Fibroblast of pulmonary artery (primary cell): ENCODE results near the gene VPS35L.
"Not testable (repeated sequence)": the region's sequence is repeated elsewhere in the genome, so short reads cannot be mapped to it uniquely, and the experiment has no call there.

Source experiments
- DNase-seq: peaks from one replicate; pipeline ENCODE4 v3.0.0-alpha.2; 2010; ENCODE audit warnings: low read depth
- H3K4me3 ChIP-seq: replicated peaks from 2 replicates; pipeline ENCODE4 v1.5.1; 2011; ENCODE audit warnings: low read depth, mild to moderate bottlenecking, control low read depth, low read length, moderate library complexity
- CTCF ChIP-seq: IDR thresholded peaks from 2 replicates; pipeline ENCODE4 v1.5.1; 2011; ENCODE audit warnings: mild to moderate bottlenecking, control low read depth, low read length, inconsistent platforms; ENCODE audit errors: missing control alignments

VPS35L gene

DNA sequence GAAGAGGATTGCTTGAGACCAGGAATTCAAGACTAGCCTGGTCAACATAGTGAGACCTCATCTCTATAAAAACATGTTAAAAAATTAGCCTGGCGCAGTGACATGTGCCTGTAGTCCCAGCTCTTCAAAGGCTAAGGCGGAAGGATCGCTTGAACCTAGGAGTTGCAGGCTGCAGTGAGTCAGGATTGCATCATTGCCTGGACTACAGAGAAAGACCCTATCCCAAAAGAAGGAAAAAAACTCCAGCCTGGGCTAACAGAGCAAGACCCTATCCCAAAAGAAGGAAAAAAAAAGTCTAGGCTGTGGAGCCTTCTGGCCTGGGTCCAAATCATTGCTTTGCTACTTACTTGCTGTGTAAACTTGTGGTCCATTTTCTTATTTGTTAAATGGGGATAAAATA lies 26.8 kb upstream of the VPS35L start:
- no peak for DNase-seq
- no peak for TF ChIP-seq CTCF
- H3K4me3 ChIP-seq: no peak overlapping the region

DNA sequence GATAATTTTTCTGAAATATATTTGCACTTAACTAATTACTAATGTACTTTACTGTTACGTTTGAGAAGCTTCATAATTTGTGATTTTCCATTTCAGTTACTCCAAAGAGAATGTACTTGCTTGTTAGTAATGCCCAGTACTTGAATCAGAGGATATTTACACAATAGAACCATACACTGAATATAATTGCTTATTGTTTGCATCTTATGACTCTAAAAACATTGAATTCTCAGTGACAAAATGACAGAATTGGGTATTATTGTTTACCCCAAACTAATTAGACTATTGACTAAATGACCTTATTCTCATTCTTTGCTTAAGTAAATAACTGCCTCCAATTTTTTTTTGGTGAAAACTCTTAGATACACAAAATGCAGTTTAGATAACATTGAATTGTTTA lies 22.9 kb upstream of the VPS35L start:
- no peak for TF ChIP-seq CTCF
- no peak overlapping the region for H3K4me3 ChIP-seq
- DNase-seq: no peak

GRCh38 chr16:19540241-19540970 lies 15.1 kb upstream of the VPS35L start:
- no peak for DNase-seq
- H3K4me3 ChIP-seq: no peak overlapping the region
- TF ChIP-seq CTCF: no peak

GRCh38 chr16:19542138-19542821 lies 13.2 kb upstream of the VPS35L start:
- H3K4me3 ChIP-seq: no peak overlapping the region
- no peak for DNase-seq
- TF ChIP-seq CTCF: no peak

- not testable (repeated sequence) for DNase-seq, H3K4me3 ChIP-seq
Measured at GRCh38 chr16:19543278-19543996, 12.1 kb upstream of the VPS35L start.

DNA sequence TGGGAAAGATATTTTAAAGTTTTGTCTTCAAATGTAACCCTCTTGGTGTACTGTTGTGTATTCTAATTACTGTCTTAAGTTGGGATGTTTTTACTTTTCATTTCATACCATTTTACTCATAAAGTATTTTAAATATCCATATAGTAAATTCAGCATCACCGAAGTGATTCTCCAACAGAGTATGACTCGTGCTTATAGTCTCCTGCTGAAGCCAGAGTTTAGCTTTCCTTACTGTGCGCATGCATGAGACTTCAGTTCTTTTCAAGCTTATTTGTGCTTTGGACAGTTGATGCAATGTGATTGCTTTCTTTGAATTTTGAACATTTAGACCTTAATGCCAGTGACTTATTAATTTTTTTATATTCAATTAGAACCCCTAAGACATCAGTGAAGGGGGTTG lies 7.4 kb upstream of the VPS35L start:
- DNase-seq: no peak
- TF ChIP-seq CTCF: no peak
- no peak overlapping the region for H3K4me3 ChIP-seq

DNA sequence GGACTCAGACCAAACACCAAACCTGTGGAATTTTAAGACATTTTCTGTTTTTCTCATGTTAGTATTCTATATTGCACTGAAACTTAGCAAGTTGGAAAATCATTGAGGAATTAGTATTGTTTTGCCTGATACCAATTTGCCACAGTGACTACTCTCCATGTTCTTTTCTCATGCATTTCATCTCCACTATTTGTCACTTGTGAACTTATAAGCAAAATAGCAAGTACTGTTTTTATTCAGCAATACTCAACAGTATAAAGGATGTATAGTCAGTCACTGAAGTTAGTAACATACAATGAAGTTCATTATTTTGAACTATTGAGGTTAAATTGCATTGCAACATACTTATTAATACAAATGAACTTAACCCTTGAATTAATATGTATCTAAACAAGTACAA lies 5.8 kb upstream of the VPS35L start:
- TF ChIP-seq CTCF: no peak
- H3K4me3 ChIP-seq: no peak overlapping the region
- no peak for DNase-seq
